ENCODE data around the gene RAB11FIP4.

Gene RAB11FIP4

DNA sequence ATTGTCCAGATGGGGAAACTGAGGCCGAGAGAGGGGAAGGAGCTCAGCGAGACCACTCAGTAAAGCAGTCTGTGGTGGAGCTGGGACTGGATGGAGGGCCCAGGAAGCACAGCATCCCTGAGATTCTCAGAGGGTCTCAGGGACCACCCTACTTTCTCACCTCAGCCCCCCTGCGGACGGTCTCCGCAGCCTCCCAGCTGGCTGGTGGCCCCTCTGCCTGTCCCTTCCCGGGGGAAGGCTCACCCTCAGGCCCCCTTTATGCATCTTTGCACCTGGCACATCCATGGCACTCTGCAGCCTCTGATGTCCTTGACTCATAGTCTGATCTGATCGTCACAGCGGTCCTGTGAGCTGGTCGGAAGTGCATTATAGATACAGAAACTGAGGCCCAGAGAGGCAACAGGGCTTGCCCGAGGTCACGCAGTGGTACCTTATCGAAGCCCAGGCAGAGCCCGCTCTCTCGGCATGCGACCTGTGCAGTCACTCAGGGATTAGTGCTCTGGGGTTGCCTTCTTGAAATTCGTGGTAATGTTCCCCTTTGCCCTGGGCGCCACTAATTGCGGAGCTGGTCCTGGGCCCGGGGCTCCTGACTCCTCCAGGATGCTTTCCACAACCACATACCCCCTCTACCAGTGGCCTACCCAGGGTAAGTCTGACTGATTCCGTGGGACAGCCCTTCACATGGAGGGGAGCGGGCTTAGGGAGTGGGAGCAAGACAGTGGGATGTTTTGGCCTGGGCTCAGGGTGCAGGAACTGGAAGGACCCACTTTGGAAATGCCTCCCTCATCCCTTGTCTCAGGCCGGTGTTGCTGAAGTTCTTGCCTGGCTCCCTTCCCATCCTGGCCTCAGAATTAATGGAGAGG is 24.4 kb downstream of the RAB11FIP4 start:
- no peaks in the 10 kb centered on the region for H3K27me3 ChIP-seq (ENCODE audit: insufficient read depth, low read depth, severe bottlenecking)
- no peak for DNase-seq
- TF ChIP-seq, protein P1, sequence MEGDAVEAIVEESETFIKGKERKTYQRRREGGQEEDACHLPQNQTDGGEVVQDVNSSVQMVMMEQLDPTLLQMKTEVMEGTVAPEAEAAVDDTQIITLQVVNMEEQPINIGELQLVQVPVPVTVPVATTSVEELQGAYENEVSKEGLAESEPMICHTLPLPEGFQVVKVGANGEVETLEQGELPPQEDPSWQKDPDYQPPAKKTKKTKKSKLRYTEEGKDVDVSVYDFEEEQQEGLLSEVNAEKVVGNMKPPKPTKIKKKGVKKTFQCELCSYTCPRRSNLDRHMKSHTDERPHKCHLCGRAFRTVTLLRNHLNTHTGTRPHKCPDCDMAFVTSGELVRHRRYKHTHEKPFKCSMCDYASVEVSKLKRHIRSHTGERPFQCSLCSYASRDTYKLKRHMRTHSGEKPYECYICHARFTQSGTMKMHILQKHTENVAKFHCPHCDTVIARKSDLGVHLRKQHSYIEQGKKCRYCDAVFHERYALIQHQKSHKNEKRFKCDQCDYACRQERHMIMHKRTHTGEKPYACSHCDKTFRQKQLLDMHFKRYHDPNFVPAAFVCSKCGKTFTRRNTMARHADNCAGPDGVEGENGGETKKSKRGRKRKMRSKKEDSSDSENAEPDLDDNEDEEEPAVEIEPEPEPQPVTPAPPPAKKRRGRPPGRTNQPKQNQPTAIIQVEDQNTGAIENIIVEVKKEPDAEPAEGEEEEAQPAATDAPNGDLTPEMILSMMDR (IDR thresholded peaks at IDR 0.05; ENCODE audit: low read depth, low read length): no peak
- H3K27ac ChIP-seq: no peak overlapping the region
- H3K9me3 ChIP-seq (ENCODE audit: severe bottlenecking): no peaks in the 10 kb centered on the region
- no peak overlapping the region for H3K4me3 ChIP-seq (ENCODE audit: low read depth, low read length)
- H3K36me3 ChIP-seq: no peaks in the 10 kb centered on the region

DNA sequence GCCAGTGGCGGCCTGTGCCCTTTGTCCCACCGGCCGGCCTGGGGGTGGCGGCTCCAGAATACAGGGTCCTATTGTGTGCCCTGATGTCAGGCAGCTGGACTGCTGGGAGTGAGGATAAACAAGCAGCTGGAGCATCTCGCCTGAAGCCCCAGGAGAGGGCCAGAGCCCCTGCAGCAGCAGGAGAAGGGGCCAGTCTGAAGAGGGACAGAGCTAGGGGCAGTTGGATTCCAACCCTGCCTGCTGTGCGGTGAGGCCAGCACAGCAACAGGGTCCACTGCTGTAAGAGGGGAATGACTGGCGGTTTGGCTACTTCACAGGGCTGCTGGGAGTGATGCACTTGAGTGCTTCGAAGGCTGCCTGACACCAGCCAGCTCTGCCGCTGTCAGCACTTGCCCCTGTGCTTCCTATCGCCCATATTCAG is 25.0 kb downstream of the RAB11FIP4 start:
- TF ChIP-seq, protein P1 (IDR thresholded peaks at IDR 0.05; ENCODE audit: low read depth, low read length): no peak
- H3K9me3 ChIP-seq (ENCODE audit: severe bottlenecking): no peaks in the 10 kb centered on the region
- H3K27me3 ChIP-seq (ENCODE audit: insufficient read depth, low read depth, severe bottlenecking): no peaks in the 10 kb centered on the region
- no peak for DNase-seq
- no peak overlapping the region for H3K27ac ChIP-seq
- no peak overlapping the region for H3K4me3 ChIP-seq (ENCODE audit: low read depth, low read length)
- no peaks in the 10 kb centered on the region for H3K36me3 ChIP-seq

DNA sequence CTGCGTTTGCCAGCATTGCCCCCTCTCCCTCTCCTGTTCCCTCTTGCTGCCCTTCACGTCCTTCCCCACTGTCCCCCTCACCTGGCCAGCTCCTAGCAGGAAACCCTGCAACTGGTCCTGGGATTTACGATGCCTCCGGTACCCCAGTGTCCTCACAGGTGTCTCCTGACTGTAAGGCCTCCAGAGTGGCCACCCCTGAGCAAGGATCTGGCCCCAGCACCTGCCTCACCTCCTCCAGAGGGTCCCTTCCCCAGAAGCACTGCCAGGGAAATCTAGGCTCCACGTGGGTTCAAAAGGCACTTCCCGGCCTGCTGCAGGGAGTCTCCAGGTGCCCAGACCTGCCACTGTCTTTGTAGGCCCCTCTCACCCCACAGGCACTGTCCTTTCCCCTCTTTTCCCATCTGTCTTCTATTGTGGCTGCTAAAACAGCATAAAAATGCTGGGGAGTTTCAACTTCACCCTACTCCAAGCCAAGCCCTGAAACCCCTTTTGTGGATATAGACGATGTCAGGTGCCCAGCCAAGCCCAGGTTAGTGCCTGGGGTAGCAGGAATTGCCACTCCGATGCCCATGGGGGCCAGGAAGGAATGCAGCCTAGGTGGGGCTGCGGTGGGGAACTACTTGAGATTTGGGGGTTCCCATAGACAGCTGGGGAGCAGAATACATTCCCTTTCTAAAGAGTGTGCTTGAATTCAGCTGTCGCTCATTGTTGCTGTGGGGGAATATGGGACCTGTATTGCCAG is 25.7 kb downstream of the RAB11FIP4 start:
- no peaks in the 10 kb centered on the region for H3K36me3 ChIP-seq
- no peak overlapping the region for H3K4me3 ChIP-seq (ENCODE audit: low read depth, low read length)
- no peaks in the 10 kb centered on the region for H3K27me3 ChIP-seq (ENCODE audit: insufficient read depth, low read depth, severe bottlenecking)
- DNase-seq: no peak
- TF ChIP-seq, protein P1 (IDR thresholded peaks at IDR 0.05; ENCODE audit: low read depth, low read length): no peak
- peaks cover 4% of the 10 kb centered on the region for H3K9me3 ChIP-seq (ENCODE audit: severe bottlenecking)
- no peak overlapping the region for H3K27ac ChIP-seq

DNA sequence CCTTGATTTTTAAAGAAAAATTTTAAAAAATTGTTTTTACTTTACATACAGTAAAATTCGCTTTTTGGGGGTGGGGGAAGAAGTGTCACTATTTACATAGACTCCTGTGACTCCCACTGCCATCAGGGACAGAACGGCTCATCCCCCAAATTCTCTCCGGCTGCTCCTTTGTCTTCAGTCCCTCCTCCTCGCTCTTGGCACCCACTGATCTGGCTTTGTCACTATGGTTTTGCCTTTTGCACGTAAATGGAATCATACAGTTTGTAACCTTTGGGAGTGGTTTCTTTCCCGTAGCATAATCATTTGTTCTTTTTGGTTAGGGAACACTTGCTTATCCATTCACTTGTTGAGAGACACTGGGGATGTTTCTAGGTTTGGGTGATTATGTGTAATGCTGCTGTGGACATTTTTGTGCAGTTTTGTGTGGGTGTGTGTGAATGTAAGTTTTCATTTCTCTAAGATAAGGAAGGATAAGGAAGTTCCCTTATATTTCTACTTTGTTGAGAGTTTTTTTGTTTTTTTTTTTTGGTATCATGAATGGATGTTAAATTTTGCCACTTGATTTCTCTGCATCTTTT is 27.4 kb downstream of the RAB11FIP4 start:
- H3K27me3 ChIP-seq (ENCODE audit: insufficient read depth, low read depth, severe bottlenecking): no peaks in the 10 kb centered on the region
- H3K9me3 ChIP-seq (ENCODE audit: severe bottlenecking): peaks cover 8% of the 10 kb centered on the region

DNA sequence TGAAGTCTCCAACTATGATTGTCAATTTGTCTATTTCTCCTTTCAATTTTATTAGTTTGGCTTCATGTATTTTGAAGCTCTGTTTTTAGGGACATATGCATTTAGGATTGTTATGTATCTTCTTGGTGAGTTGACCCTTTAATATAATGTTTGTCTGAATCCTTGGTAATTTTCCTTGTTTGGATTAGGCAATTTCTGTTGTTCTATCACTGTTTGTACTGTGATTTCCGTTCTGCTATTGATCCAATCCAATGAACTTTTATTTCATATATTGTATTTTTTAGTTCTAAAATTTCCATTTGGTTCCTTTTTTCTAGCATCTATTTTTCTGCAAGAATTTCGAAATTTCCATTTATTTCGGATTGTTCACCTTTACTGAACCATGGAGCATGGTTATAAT is 31.0 kb downstream of the RAB11FIP4 start:
- H3K36me3 ChIP-seq: no peaks in the 10 kb centered on the region; the same call in 1 of the 2 replicates
- H3K4me3 ChIP-seq (ENCODE audit: low read depth, low read length): no peak overlapping the region
- no peak overlapping the region for H3K27ac ChIP-seq
- TF ChIP-seq, protein P1 (IDR thresholded peaks at IDR 0.05; ENCODE audit: low read depth, low read length): no peak
- no peaks in the 10 kb centered on the region for H3K27me3 ChIP-seq (ENCODE audit: insufficient read depth, low read depth, severe bottlenecking)
- H3K9me3 ChIP-seq (ENCODE audit: severe bottlenecking): peaks cover 8% of the 10 kb centered on the region
- DNase-seq: no peak

More for the DNA sequence above, 27.4 kb downstream of the RAB11FIP4 start:
- Histone ChIP-seq H3K36me3 (no peaks in the 10 kb centered on the region; the same call in 1 of the 2 replicates), H3K27ac (no peak overlapping the region), H3K4me3 (ENCODE audit: low read depth, low read length) (no peak overlapping the region)
- no peak for DNase-seq
- TF ChIP-seq, protein P1 (IDR thresholded peaks at IDR 0.05; ENCODE audit: low read depth, low read length): no peak

All from WERI-Rb-1 (cell line).